OCI-LY7 (cell line): ENCODE results near the gene ZNF33A. TPM values are rescaled to one million over a fixed set of nuclear protein-coding genes. Genes with fewer than 3 reads are reported as not detected.
"Not testable (repeated sequence)": the region's sequence is repeated elsewhere in the genome, so short reads cannot be mapped to it uniquely, and the experiment has no call there.

Experiments
- BruUV-seq: library from RNA; stranded (reverse); fragments of 400-500 nt; replicated peaks from 2 replicates; lab custom pipeline; 2021; lab: Mats Ljungman, UMichigan
- CTCF ChIA-PET: fragments of 300-600 bp; sonication (Branson Sonifier 250); formaldehyde crosslinking; loops from one replicate; lab custom pipeline; 2022; ENCODE audit warnings: antibody characterized with exemption; ENCODE audit not compliant: unreplicated experiment; lab: Charles Lee
- POLR2A ChIA-PET: fragments of 300-600 bp; sonication (Branson Sonifier 250); formaldehyde crosslinking; loops from one replicate; lab custom pipeline; 2022; ENCODE audit warnings: antibody characterized with exemption; lab: Charles Lee
- DNase-seq: peaks from one replicate; pipeline ENCODE4 v3.0.0-alpha.2; 2015; ENCODE audit warnings: low spot score
- H2AFZ ChIP-seq: fragments of 200-600 bp; sonication (generic), shearing (Covaris generic); 2 replicates; pipeline ENCODE4 v1.6.1; 2014; ENCODE audit warnings: mild to moderate bottlenecking, antibody characterized with exemption, low read length, moderate library complexity
- H3K27ac ChIP-seq: fragments of 200-600 bp; sonication (generic); 2 replicates; pipeline ENCODE4 v1.5.1; 2014; ENCODE audit warnings: mixed run types, low read depth, mild to moderate bottlenecking, moderate library complexity, low read length, inconsistent platforms; ENCODE audit not compliant: poor library complexity, severe bottlenecking
- H3K36me3 ChIP-seq: fragments of 200-600 bp; sonication (generic); 2 replicates; pipeline ENCODE4 v1.6.1; 2014; ENCODE audit warnings: mild to moderate bottlenecking, antibody characterized with exemption, low read length, moderate library complexity, mixed read lengths; ENCODE audit not compliant: insufficient read depth
- H3K4me1 ChIP-seq: fragments of 200-600 bp; sonication (generic); 2 replicates; pipeline ENCODE4 v1.5.1; 2014; ENCODE audit warnings: mild to moderate bottlenecking, low read length; ENCODE audit not compliant: insufficient read depth, poor library complexity, severe bottlenecking
- H3K4me2 ChIP-seq: fragments of 200-600 bp; sonication (generic); 2 replicates; pipeline ENCODE4 v1.6.1; 2014; ENCODE audit warnings: mild to moderate bottlenecking, low read length
- H3K4me3 ChIP-seq: fragments of 200-600 bp; sonication (generic); 2 replicates; pipeline ENCODE4 v1.5.1; 2014; ENCODE audit warnings: mild to moderate bottlenecking, low read depth, low read length; ENCODE audit not compliant: poor library complexity, severe bottlenecking
- H3K79me2 ChIP-seq: fragments of 200-600 bp; sonication (generic); 2 replicates; pipeline ENCODE4 v1.6.1; 2016; ENCODE audit warnings: low read depth, mild to moderate bottlenecking, low read length, moderate library complexity, mixed read lengths; ENCODE audit not compliant: insufficient read depth
- H3K9me2 ChIP-seq: fragments of 200-600 bp; sonication (generic); 2 replicates; pipeline ENCODE4 v1.6.1; 2016; ENCODE audit warnings: mild to moderate bottlenecking, low read length, mixed read lengths; ENCODE audit not compliant: insufficient read depth
- H3K9me3 ChIP-seq: fragments of 200-600 bp; sonication (generic); 2 replicates; pipeline ENCODE4 v1.6.1; 2014; ENCODE audit warnings: mild to moderate bottlenecking, mixed run types, low read length, mixed read lengths
- H4K20me1 ChIP-seq: fragments of 200-600 bp; sonication (generic); 2 replicates; pipeline ENCODE4 v1.6.1; 2014; ENCODE audit warnings: mild to moderate bottlenecking, antibody characterized with exemption, low read length, moderate library complexity, mixed read lengths; ENCODE audit not compliant: insufficient read depth
- CTCF ChIP-seq: fragments of 200-600 bp; sonication (generic); conservative IDR thresholded peaks from 2 replicates; pipeline ENCODE4 v1.5.1; 2014; ENCODE audit warnings: mild to moderate bottlenecking, antibody characterized with exemption, low read length, moderate library complexity, mixed read lengths
- EZH2phosphoT487 ChIP-seq: fragments of 200-600 bp; sonication (generic); IDR thresholded peaks from 2 replicates; pipeline ENCODE4 v1.6.1; 2018; ENCODE audit warnings: low read depth, borderline replicate concordance, mild to moderate bottlenecking, mixed run types, antibody characterized with exemption, low read length, moderate library complexity, mixed read lengths
- intact Hi-C: fragments of 100-400 bp; cut with micrococcal nuclease; formaldehyde crosslinking; loops from one replicate; pipeline ENCODE4 v1.10.0; 2022; ENCODE audit not compliant: unreplicated experiment
- total RNA-seq, 2 experiments: library from RNA; depleted of rRNA in 1 of 2; stranded (reverse); fragments of >200 nt in 1 of 2; shearing (Covaris generic) in 1 of 2; gene quantifications; 2 replicates each; pipeline ENCODE4 v1.2.3, GENCODE V29; 2014 to 2022

Gene ZNF33A
- total RNA-seq, 2 experiments from 2014 or later = 31.2 to 40.2 TPM

DNA sequence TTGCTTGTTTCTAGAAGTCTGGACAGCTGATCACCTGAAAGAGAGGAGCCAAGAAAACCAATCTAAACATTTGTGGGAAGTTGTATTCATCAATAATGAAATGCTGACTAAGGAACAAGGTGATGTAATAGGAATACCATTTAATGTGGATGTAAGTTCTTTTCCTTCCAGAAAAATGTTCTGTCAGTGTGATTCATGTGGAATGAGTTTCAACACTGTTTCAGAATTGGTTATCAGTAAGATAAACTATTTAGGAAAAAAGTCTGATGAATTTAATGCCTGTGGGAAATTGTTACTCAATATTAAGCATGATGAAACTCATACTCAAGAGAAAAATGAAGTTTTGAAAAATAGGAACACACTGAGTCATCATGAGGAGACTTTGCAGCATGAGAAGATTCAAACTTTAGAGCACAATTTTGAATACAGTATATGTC, 43.9 kb downstream of the ZNF33A start:
- CTCF ChIA-PET = no interaction called here
- H3K4me3 ChIP-seq = no peak overlapping the region
- no peaks in the 10 kb centered on the region for H4K20me1 ChIP-seq
- H3K4me2 ChIP-seq = no peak overlapping the region
- intact Hi-C loops = no loop called here
- H3K79me2 ChIP-seq = no peaks in the 10 kb centered on the region
- DNase-seq = no peak
- no peak overlapping the region for H3K27ac ChIP-seq
- H3K36me3 ChIP-seq = peaks cover 93% of the 10 kb centered on the region
- TF ChIP-seq CTCF (no peak), EZH2phosphoT487 (no peak)
- H3K9me2 ChIP-seq = no peaks in the 10 kb centered on the region
- peaks cover 19% of the 10 kb centered on the region; the same call in 1 of the 2 replicates for H3K9me3 ChIP-seq
- BruUV-seq = no TSS peak
- H3K4me1 ChIP-seq = peaks cover 8% of the 10 kb centered on the region
- POLR2A ChIA-PET = no interaction called here
- no peak overlapping the region for H2AFZ ChIP-seq

GRCh38 chr10:38055274-38055894, 44.9 kb downstream of the ZNF33A start:
- H4K20me1 ChIP-seq, H3K79me2 ChIP-seq, H3K9me2 ChIP-seq, H2AFZ ChIP-seq, H3K27ac ChIP-seq, intact Hi-C loops, H3K4me3 ChIP-seq, DNase-seq, BruUV-seq, H3K4me1 ChIP-seq, POLR2A ChIA-PET, H3K4me2 ChIP-seq, CTCF ChIA-PET: not testable (repeated sequence)
- Histone ChIP-seq H3K9me3 (peaks cover 19% of the 10 kb centered on the region; the same call in 1 of the 2 replicates), H3K36me3 (peaks cover 93% of the 10 kb centered on the region)

GRCh38 chr10:38069663-38070062, 59.2 kb downstream of the ZNF33A start:
- BruUV-seq, H4K20me1 ChIP-seq, H3K36me3 ChIP-seq, H3K9me3 ChIP-seq, intact Hi-C loops, POLR2A ChIA-PET, H3K79me2 ChIP-seq, DNase-seq, CTCF ChIA-PET, H3K27ac ChIP-seq, H3K4me3 ChIP-seq, H3K4me2 ChIP-seq, H3K9me2 ChIP-seq, H2AFZ ChIP-seq: not testable (repeated sequence)
- H3K4me1 ChIP-seq = peaks cover 11% of the 10 kb centered on the region
